ENCODE measurements around the gene OPTN.

The OPTN gene

DNA sequence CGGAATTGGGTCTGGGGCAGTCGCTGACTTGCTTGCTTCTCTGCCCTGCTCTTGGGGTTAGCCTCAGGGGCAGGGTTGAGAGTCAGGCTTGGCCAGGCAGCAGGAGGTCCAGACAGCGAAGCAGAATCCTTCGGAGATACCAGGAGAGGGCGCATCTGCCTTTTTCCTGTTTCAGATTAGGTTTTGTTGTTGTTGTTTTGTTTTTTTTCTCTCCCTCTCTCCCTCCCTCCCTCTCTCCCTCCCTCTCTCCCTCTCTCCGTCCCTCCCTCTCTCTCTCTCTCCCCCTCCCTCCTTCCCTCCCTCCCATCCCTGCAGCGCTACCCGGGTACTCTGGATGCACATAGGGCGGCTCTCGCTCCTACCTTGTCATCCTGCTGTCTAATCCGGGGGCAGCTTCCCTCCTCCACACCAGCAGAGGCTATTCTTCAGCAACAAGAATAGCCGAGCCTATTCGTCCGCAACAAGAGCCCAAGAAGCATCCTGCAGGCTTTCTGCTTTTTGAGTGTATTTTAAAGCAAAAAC lies 758 bp upstream of the OPTN start:
- peak overlapping the region; percentile 81 for H3K4me3 ChIP-seq (ENCODE audit: low read length)
- DNase-seq (ENCODE audit: low read depth) = peak; percentile 69
- TF ChIP-seq CTCF (IDR thresholded peaks at IDR 0.05; ENCODE audit: insufficient read depth, low read depth, low read length, missing control alignments) = peak; percentile 68

GRCh38 chr10:13100349-13101294 lies 659 bp downstream of the OPTN start:
- peak overlapping the region; percentile 81 for H3K4me3 ChIP-seq (ENCODE audit: low read length)
- TF ChIP-seq CTCF (IDR thresholded peaks at IDR 0.05; ENCODE audit: insufficient read depth, low read depth, low read length, missing control alignments) = no peak
- DNase-seq (ENCODE audit: low read depth) = peak; percentile 49

DNA sequence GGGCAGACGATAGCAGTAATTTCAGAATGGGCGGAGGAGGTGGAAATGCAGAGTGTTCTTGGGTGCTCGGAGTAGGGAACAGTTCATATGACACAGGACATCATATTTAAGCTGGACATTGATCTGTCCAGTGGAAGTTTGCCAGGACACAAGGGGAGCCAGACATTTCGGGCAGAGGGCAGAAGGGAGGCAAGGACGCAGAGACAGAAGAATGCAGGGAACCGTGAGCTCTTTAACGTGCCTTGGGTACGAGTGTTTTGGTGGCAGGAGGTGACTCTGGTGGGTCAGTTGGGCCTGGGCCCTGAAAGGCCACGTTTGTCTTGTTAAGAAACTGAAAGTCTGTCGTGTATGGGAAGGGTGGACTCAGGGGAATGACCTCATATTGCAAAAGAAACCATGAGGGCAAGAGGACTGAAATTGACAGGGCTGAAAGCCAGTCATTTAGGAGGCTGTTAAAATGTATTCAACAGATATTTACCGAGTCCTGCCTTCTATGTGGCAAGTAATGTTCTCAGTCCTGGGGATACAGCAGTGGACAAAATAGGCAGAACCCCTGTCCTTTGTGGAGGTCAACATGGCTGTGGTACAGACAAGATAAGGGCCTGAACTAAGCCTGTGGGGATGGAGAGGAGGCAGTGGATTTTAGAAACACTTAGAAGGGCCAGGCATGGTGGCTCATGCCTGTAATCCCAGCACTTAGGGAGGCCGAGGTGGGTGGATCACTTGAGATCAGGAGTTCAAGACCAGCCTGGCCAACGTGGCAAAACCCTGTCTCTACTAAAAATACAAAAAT lies 2.2 kb downstream of the OPTN start:
- H3K4me3 ChIP-seq (ENCODE audit: low read length) = no peak overlapping the region
- no peak for DNase-seq (ENCODE audit: low read depth)
- TF ChIP-seq CTCF (IDR thresholded peaks at IDR 0.05; ENCODE audit: insufficient read depth, low read depth, low read length, missing control alignments) = no peak

GRCh38 chr10:13103554-13103953 lies 3.6 kb downstream of the OPTN start:
- no peak overlapping the region for H3K4me3 ChIP-seq (ENCODE audit: low read length)
- DNase-seq (ENCODE audit: low read depth) = no peak
- no peak for TF ChIP-seq CTCF (IDR thresholded peaks at IDR 0.05; ENCODE audit: insufficient read depth, low read depth, low read length, missing control alignments)

DNA sequence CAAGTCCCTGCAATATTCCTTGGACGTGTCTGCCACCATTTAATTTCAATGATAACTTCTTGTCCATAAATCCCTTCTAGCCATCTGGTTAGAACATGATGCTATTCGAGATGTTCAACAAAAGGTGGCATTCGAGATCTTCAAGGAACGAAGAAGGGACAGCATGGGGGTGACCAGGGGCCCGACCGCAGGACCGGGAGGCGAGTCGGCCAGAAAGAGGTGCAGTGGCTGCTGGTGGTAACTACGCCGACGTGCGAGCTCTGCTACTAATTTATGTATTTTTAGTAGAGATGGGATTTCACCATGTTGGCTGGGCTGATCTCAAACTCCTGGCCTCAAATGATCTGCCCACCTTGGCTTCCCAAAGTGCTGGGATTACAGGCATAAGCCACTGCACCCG lies 4.7 kb downstream of the OPTN start:
- no peak overlapping the region for H3K4me3 ChIP-seq (ENCODE audit: low read length)
- no peak for DNase-seq (ENCODE audit: low read depth)
- TF ChIP-seq CTCF (IDR thresholded peaks at IDR 0.05; ENCODE audit: insufficient read depth, low read depth, low read length, missing control alignments) = no peak

- no peak for DNase-seq (ENCODE audit: low read depth)
- TF ChIP-seq CTCF (IDR thresholded peaks at IDR 0.05; ENCODE audit: insufficient read depth, low read depth, low read length, missing control alignments) = no peak
These were observed 5.2 kb downstream of the OPTN start for GRCh38 chr10:13105184-13105583.

More at GRCh38 chr10:13105184-13105583, 5.2 kb downstream of the OPTN start:
- H3K4me3 ChIP-seq (ENCODE audit: low read length) = no peak overlapping the region
